Pancreas (tissue), 10 donors: ENCODE data around the gene ARHGEF33. TPM values are rescaled to one million over a fixed set of nuclear protein-coding genes. Genes with fewer than 3 reads are reported as not detected.
A peak's percentile ranks its signal among the peaks of the same experiment; 100 is the strongest.

Experiments
- ATAC-seq, 4 donors: fragments of 200-7000 bp; cut with Tn5 transposase; one replicate each; pipeline versions ENCODE4 v1.8.0 to v1.9.1; 2020; ENCODE audit warnings: mild to moderate bottlenecking in 4 of 4, moderate library complexity in 4 of 4
- DNase-seq, 6 donors: peaks; one replicate each; pipeline ENCODE4 v3.0.0-alpha.2; 2020
- FAIRE-seq: peaks from 2 replicates; lab custom pipeline; 2012; peaks lifted over from hg19 to GRCh38; lab: Jason Lieb, UNC
- H3K27ac ChIP-seq, 4 donors: fragments of 200-600 bp; sonication (generic); 1 replicate in 3 of 4; 2 replicates in 1 of 4; pipeline versions ENCODE4 v1.5.0 to v1.8.0; 2020
- H3K27me3 ChIP-seq, 4 donors: fragments of 200-600 bp; one replicate each; pipeline ENCODE4 v1.8.0; 2021
- H3K36me3 ChIP-seq, 3 donors: fragments of 200-600 bp; sonication (generic) in 1 of 3; one replicate each; pipeline versions ENCODE4 v1.5.0 to v1.8.0; 2020 to 2021
- H3K4me1 ChIP-seq, 3 donors: fragments of 200-600 bp; one replicate each; pipeline ENCODE4 v1.8.0; 2021
- H3K4me3 ChIP-seq, 4 donors: fragments of 200-600 bp; sonication (generic) in 2 of 4; one replicate each; pipeline versions ENCODE4 v1.5.0 to v1.8.0; 2020 to 2021
- H3K9me3 ChIP-seq, 4 donors: fragments of 200-600 bp; one replicate each; pipeline ENCODE4 v1.8.0; 2021
- CTCF ChIP-seq, 4 donors: fragments of 200-600 bp; sonication (generic) in 3 of 4; IDR thresholded peaks; one replicate each; pipeline versions ENCODE4 v1.5.0 to v1.8.0; 2021; ENCODE audit warnings: antibody characterized with exemption in 4 of 4
- WGBS, 2 donors: extraction: QIAGEN DNeasy Blood & Tissue Kit; methylation state at CpG; one replicate each; pipeline ENCODE4 v1.1.7; 2013; 5-methylcytosine and 5-hydroxymethylcytosine counted together
- intact Hi-C, 3 donors: fragments of 100-400 bp; cut with DNase I; formaldehyde crosslinking; loops; one replicate each; pipeline versions ENCODE4 v1.11.1 to v1.14.2; 2022
- polyA plus RNA-seq, 2 donors: library from polyadenylated mRNA; stranded (reverse); fragments of 200-250 nt; gene quantifications; one replicate each; pipeline ENCODE4 v1.2.3, GENCODE V29; 2013
- total RNA-seq, 6 donors: library from RNA; stranded (reverse); fragmentation: NEBNext Ultra II Directional in 4 of 6; extraction: Animal tissue kit (Norgen Biotek cat#: 25700) in 4 of 6; gene quantifications; one replicate each; pipeline versions ENCODE4 v1.2.1 to v1.2.4, GENCODE V29; 2021 to 2023
- donor health status: healthy with polysubstance abuse.
- donor health status: DM: no; HTN: no; CAD: no; lungs with moderate emphysema.
- donor health status: DM: no; HTN: no; CAD: no.
- donor health status: control.
- donor health status: control.
- donor health status: Bipolar disorder and iron deficiency.
- donor health status: DM: yes; HTN: yes; CAD: no.
- donor health status: DM: no; HTN: no; CAD: no.
- donor health status: DM: no; HTN: no; CAD: no.
- donor health status: DM: yes; HTN: yes; CAD: no.

Gene ARHGEF33
- total and polyA plus RNA-seq, 8 donors: 0.13 to 1.6 (median 0.47) TPM

GRCh38 chr2:39023649-39024048 lies 134.0 kb downstream of the ARHGEF33 start:
- intact Hi-C loops: no loop called here
- no peak overlapping the region for H3K27ac ChIP-seq

GRCh38 chr2:39024833-39025232 lies 135.2 kb downstream of the ARHGEF33 start:
- TF ChIP-seq CTCF (IDR thresholded peaks at IDR 0.05): no peak
- intact Hi-C loops: no loop called here
- peak in 1 of 4 donors; percentile 40 for ATAC-seq
- Histone ChIP-seq H3K4me1 (no peaks in the 10 kb centered on the region), H3K4me3 (no peak overlapping the region), H3K9me3 (no peaks in the 10 kb centered on the region), H3K27me3 (no peaks in the 10 kb centered on the region), H3K36me3 (peaks cover 0 to 20% (median 6%) of the 10 kb centered on the region in 3 donors), H3K27ac (no peak overlapping the region)
- WGBS, 2 donors: 88 to 93% methylated on average over 4 of the region's 4 CpGs
- DNase-seq: no peak
- no peak for FAIRE-seq

More at GRCh38 chr2:39023649-39024048, 134.0 kb downstream of the ARHGEF33 start:
- WGBS, 2 donors: 79 to 86% methylated on average over 3 of the region's 3 CpGs
- no peak for TF ChIP-seq CTCF (IDR thresholded peaks at IDR 0.05)
- Histone ChIP-seq H3K9me3 (no peaks in the 10 kb centered on the region), H3K4me3 (no peak overlapping the region), H3K36me3 (peaks cover 0 to 20% (median 6%) of the 10 kb centered on the region in 3 donors), H3K27me3 (no peaks in the 10 kb centered on the region), H3K4me1 (no peaks in the 10 kb centered on the region)
- ATAC-seq (no peak), DNase-seq (no peak), FAIRE-seq (no peak)

Other genes starting within 250 kb of the ARHGEF33 start
- 10 to 100 TPM in 1 of 6 donors, 1 to 10 TPM in 5; 6.3 to 10.9 (median 7.4) TPM for gene GALM, start 223.8 kb upstream of the ARHGEF33 start, total RNA-seq
- gene GALM, start 223.8 kb upstream of the ARHGEF33 start, polyA plus RNA-seq: 1 to 10 TPM; 5.4 to 7.6 TPM
- 10 to 100 TPM; 27.4 to 60.8 (median 39.9) TPM for gene SRSF7, start 138.5 kb upstream of the ARHGEF33 start, total RNA-seq
- gene SRSF7, start 138.5 kb upstream of the ARHGEF33 start, polyA plus RNA-seq: 100 to 1,000 TPM in 1 of 2 donors, 10 to 100 TPM in 1; 75.4 to 119 TPM
- 1 to 10 TPM; 2.8 to 7.2 (median 5.3) TPM for gene GEMIN6, start 111.7 kb upstream of the ARHGEF33 start, total RNA-seq
- gene GEMIN6, start 111.7 kb upstream of the ARHGEF33 start, polyA plus RNA-seq: 1 to 10 TPM; 3.7 to 6.0 TPM
- gene DHX57, start 13.9 kb upstream of the ARHGEF33 start, total RNA-seq: 10 to 100 TPM in 2 of 6 donors, 1 to 10 TPM in 4; 7.4 to 12.1 (median 9.1) TPM
- gene DHX57, start 13.9 kb upstream of the ARHGEF33 start, polyA plus RNA-seq: 10 to 100 TPM in 1 of 2 donors, 1 to 10 TPM in 1; 6.0 to 11.7 TPM
- 10 to 100 TPM in 1 of 6 donors, 1 to 10 TPM in 5; 5.5 to 10.9 (median 7.1) TPM for gene MORN2, start 13.9 kb upstream of the ARHGEF33 start, total RNA-seq
- gene MORN2, start 13.9 kb upstream of the ARHGEF33 start, polyA plus RNA-seq: 10 to 100 TPM; 22.2 to 30.6 TPM
- 10 to 100 TPM in 4 of 6 donors, 1 to 10 TPM in 2; 7.9 to 22.6 (median 11.9) TPM for gene SOS1, start 231.2 kb downstream of the ARHGEF33 start, total RNA-seq
- gene SOS1, start 231.2 kb downstream of the ARHGEF33 start, polyA plus RNA-seq: 1 to 10 TPM; 3.2 to 8.0 TPM